Muscle of arm (tissue), 12 donors: ENCODE measurements around the gene ONECUT3. TPM values are rescaled to one million over a fixed set of nuclear protein-coding genes. Genes with fewer than 3 reads are reported as not detected.
"Not testable (repeated sequence)": the region's sequence is repeated elsewhere in the genome, so short reads cannot be mapped to it uniquely, and the experiment has no call there.

Experiments used
- DNase-seq: peaks from one replicate; pipeline ENCODE4 v3.0.0-alpha.2; 2013
- polyA plus RNA-seq, 12 donors: library from polyadenylated mRNA; unstranded; fragments of 120-200 nt; gene quantifications; one replicate each; pipeline ENCODE4 v1.2.1, GENCODE V29; 2013; ENCODE audit not compliant: insufficient read length in 12 of 12

Gene ONECUT3
- polyA plus RNA-seq, 12 donors, result 0.01 to 0.04 (median 0.04) TPM; not detected in 6

DNA sequence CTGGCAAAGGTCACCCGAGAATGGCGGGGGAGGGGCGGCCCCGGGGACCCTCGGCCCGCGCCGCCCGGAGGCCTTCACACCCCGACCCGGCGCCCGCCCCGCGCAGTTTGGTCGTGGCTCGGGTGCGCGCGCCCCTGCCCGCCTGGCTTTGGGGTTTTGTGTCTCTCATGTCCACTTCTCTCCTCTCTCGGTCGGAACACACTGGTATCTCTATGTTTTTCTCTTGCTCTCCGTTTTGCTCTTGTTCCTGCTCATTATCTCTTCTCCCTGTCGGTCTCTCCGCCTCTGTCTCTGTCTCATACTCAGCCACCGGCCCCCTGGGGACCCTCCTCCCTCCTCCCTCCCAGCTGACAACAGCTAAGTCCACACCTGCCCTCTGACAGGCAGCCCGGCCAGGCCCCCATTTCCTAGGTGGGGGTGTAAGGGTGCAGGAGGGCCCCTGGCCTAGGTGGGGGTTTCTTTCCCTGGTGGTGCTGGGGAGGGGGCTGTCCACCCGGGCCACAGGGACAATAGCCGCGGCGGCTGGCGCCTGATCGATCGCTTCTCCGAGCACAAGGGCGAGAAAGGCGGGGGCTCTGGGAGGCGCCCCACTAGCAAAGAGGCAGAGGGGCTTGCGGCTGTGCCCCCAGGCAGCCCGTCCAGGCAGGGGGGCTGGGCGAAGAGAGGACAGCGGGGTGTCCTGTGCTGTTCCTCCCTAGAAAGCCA lies 2.3 kb downstream of the ONECUT3 start:
- no peak for DNase-seq

GRCh38 chr19:1756264-1756663 lies 3.0 kb downstream of the ONECUT3 start:
- DNase-seq, result no peak

DNA sequence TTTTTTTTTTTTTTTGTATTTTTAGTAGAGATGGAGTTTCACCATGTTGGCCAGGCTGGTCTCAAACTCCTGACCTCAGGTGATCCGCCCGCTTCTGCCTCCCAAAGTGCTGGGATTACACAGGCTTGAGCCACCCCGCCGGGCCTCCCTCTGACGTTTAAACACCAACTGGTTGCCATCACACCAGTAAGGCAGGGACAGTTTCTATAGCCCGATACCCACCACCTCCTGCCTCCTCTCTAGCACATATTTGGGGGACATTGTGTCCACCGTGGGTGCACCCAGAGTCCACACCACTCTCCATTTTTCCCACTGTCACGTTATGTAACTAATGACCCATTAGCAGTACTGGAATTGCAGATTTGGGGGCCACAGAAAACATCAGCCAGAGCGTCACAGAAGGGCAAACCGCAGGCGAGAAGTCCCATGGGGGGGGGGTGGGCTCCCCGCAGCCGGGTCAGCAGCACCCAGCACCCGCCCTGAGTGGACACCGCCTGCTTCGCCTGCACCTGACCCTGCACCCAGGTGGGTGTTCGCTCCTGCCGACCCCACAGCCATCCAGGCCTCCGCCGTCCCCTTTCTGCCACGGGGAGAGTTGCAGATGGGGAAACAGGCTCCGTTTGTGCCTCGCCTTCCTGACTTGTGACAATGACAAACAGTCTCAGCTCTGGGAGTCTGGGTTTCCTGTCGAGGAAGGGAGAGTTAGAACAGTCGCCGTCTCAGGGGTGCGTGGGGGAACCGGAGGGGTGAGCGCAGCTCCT lies 3.6 kb downstream of the ONECUT3 start:
- no peak for DNase-seq

- DNase-seq, result no peak
Measured at GRCh38 chr19:1757468-1758230, 4.3 kb downstream of the ONECUT3 start.

- no peak for DNase-seq
Measured at GRCh38 chr19:1758231-1758577, 4.9 kb downstream of the ONECUT3 start.

- no peak for DNase-seq
Measured at GRCh38 chr19:1758959-1759903, 5.9 kb downstream of the ONECUT3 start.

- no peak for DNase-seq
Measured at GRCh38 chr19:1760020-1760419, 6.7 kb downstream of the ONECUT3 start.

- not testable (repeated sequence) for DNase-seq
Measured at GRCh38 chr19:1760786-1761527, 7.7 kb downstream of the ONECUT3 start.

DNA sequence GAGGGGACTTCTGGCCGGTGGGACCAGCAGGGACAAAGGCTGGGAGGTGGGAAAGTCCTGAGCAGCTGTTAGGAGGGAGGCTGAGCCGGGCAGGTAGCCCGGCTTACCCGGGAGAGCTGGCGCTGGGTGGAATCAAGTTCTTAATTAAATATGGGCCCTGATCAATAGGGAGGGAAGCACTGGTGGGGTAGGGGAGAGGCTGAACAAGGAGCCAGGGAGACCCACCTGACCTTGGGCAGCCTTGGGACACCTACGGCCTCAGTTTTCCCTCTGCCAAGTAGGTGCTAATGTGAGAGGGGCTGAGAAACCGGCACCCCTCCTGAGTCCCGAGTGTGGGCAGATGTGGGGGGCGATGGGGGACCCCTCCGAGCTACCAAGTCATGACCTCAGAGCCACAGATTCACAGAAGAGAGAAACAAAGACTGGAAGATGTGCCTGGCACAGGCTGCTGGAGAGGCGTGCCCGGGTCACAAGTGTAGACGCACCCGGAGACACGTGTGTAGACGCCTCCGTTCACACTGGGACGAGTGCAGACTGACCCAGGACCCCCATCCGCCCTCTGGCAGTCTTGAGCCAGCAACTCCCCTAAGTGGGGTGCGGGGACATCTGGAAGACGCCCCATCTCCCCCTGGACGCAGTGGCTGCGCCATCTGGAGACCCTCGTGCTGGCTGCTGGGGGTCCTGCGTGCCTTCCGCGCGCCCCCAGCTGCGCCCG lies 8.4 kb downstream of the ONECUT3 start:
- DNase-seq, result no peak

DNA sequence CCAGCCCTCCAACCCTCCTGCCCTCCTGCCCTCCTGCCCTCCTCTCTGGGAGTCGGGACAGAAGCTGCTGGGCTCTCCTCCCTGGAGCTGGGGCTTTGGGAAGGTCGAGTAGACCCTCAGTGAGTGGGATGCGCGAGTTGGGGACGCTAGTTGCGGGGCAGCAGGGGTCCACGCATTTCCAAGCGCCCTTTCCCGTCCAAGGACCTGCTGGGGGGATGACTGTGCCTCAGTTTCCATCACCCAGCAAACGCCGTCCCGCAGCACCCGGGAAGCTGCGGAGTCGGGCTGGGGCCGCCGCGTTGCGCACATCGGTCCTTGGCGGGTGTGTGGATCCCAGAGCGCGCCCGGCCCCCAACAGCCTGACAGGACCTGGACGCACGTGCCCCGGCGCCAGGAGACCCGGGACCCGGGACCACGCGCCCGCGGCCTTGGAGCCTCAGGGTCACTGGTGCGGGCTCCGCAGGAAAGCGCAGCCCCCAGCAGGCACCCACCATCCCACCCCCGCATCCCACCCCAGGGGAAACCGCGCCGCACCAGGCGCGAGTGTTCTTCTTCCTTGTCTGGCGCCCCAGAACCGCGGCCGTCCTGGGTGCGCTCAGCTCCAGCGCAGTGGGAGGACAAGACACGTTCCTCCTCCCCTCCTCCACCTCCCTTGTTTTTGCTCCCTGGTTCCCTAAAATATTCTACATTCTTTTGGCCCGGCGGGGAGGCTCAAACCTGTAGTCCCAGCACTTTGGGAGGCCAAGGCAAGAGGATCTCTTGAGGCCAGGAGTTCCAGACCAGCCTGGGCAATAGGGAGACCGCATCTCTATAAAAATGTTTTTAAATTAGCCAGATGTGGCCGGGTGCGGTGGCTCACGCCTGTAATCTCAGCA lies 9.2 kb downstream of the ONECUT3 start:
- DNase-seq, result no peak

GRCh38 chr19:1763648-1764639 lies 10.6 kb downstream of the ONECUT3 start:
- no peak for DNase-seq

DNA sequence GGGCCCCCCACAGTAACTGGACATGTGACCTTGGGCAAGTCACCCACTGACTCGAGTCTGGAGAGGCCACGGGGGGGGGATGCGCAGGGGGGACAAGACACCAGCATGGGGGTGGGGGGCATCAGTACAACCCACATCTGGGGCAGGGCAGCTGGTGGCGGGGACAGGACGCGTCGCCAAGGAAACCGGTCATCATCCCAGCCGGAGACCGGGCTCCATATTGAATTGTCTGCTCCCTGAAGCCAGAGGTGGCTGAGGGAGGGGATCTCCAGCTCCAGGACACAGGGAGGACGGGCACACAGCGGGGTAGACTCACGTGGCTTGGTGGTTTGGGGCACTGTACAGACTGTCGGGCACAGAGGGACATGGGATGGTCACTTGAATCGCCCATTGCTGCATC lies 11.4 kb downstream of the ONECUT3 start:
- no peak for DNase-seq

- no peak for DNase-seq
Measured at GRCh38 chr19:1765232-1765903, 12.1 kb downstream of the ONECUT3 start.

DNA sequence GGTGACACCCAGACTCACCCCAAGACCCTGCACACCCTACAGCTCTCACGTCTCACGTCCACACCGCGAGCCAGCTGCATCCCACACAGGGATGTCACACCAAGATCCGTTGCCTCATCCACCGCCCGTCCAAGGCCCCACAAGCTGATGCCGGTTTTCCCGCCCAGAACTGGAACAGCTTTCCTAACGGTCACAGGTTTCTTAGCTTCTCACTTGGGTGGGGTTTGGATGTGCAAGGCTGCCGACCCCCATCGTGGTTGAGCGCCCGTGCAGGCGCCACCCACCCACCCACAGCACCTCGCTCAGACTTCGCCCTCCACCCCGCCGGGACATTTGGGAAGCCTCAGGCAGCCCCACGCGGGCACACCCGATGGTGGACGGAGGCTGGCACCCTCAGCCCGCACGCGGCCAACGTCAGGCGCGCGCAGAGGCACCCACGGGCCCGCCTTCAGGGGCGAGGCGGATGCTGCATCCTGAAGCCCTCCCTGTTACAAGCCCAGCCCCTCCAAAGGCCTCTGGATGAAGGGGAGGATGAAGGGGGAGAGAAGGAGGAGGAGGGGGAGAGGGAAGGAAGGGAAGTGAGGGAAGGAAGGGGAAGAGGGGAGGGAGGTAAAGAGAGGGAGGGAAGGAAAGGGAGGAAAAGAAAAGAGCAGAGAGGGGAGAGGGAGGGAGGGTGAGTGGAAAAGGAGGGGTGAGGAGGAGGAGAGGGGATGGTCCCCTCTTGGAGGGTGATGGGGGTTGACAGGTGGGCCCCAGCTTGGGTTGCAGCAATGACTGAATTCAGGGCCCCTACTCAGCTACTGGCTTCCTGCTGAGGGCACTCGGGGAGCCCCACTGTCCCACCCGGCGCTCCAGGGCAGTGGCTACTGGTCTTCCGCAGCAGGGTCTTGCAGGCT lies 12.8 kb downstream of the ONECUT3 start:
- DNase-seq, result no peak

DNA sequence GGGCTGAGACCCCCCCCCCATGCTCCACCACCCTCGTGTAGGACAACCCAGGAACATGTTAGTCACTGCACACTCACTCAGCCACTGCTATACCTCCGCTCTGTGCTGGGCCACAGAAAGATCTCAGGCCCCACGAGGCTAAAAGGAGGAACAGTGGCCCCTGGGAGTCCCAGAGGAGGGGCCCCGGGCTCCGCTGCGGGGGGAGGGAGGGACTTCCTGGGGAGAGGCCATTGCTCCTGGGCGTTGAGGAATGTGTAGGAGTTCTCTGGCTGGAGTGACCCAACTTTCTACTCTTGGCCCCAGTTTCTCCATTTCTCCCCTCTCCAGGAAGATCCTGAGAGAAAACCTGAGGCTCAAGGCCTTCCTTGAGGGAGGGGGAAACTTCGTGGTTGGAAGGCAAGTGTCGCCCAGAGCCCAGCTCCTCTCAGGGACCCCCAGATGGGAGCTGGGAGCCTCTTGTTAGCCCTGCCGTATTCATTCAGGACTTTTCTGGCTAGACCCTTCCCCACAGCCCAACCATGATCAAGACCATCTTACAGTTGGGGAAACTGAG lies 13.6 kb downstream of the ONECUT3 start:
- DNase-seq, result no peak

GRCh38 chr19:1767464-1767933 lies 14.2 kb downstream of the ONECUT3 start:
- DNase-seq, result peak; percentile 35
